ENCODE data around the gene OR10V1.
"Not testable (repeated sequence)": the region's sequence is repeated elsewhere in the genome, so short reads cannot be mapped to it uniquely, and the experiment has no call there.

The OR10V1 gene

GRCh38 chr11:59710136-59710847 is 3.4 kb downstream of the OR10V1 start:
- no peak for DNase-seq (ENCODE audit: low spot score)

GRCh38 chr11:59708537-59708936 is 5.1 kb downstream of the OR10V1 start:
- no peak for DNase-seq (ENCODE audit: low spot score)

- no peak for DNase-seq (ENCODE audit: low spot score)
Observed at GRCh38 chr11:59707371-59707770, 6.3 kb downstream of the OR10V1 start.

GRCh38 chr11:59706518-59707285 is 6.9 kb downstream of the OR10V1 start:
- no peak for DNase-seq (ENCODE audit: low spot score)

- no peak for DNase-seq (ENCODE audit: low spot score)
Observed at GRCh38 chr11:59705294-59705693, 8.4 kb downstream of the OR10V1 start.

- DNase-seq (ENCODE audit: low spot score), result not testable (repeated sequence)
Observed at GRCh38 chr11:59703515-59703914, 10.1 kb downstream of the OR10V1 start.

- not testable (repeated sequence) for DNase-seq (ENCODE audit: low spot score)
Observed at GRCh38 chr11:59700157-59700556, 13.5 kb downstream of the OR10V1 start.

- no peak for DNase-seq (ENCODE audit: low spot score)
Observed at GRCh38 chr11:59698506-59698905, 15.1 kb downstream of the OR10V1 start.

GRCh38 chr11:59692915-59693314 is 20.7 kb downstream of the OR10V1 start:
- no peak for DNase-seq (ENCODE audit: low spot score)

GRCh38 chr11:59691156-59691555 is 22.5 kb downstream of the OR10V1 start:
- no peak for DNase-seq (ENCODE audit: low spot score)

GRCh38 chr11:59689015-59689414 is 24.6 kb downstream of the OR10V1 start:
- DNase-seq (ENCODE audit: low spot score), result no peak

GRCh38 chr11:59681260-59681725 is 32.4 kb downstream of the OR10V1 start:
- DNase-seq (ENCODE audit: low spot score), result not testable (repeated sequence)

- peak; percentile 61 for DNase-seq (ENCODE audit: low spot score)
Observed at GRCh38 chr11:59680287-59681154, 33.1 kb downstream of the OR10V1 start.

- no peak for DNase-seq (ENCODE audit: low spot score)
Observed at GRCh38 chr11:59679347-59679746, 34.3 kb downstream of the OR10V1 start.

- no peak for DNase-seq (ENCODE audit: low spot score)
Observed at GRCh38 chr11:59678813-59679165, 34.9 kb downstream of the OR10V1 start.

GRCh38 chr11:59678118-59678812 is 35.4 kb downstream of the OR10V1 start:
- no peak for DNase-seq (ENCODE audit: low spot score)

GRCh38 chr11:59676205-59676604 is 37.4 kb downstream of the OR10V1 start:
- no peak for DNase-seq (ENCODE audit: low spot score)

GRCh38 chr11:59674291-59674690 is 39.4 kb downstream of the OR10V1 start:
- no peak for DNase-seq (ENCODE audit: low spot score)

- DNase-seq (ENCODE audit: low spot score), result no peak
Observed at GRCh38 chr11:59673291-59673690, 40.4 kb downstream of the OR10V1 start.

GRCh38 chr11:59671471-59671870 is 42.2 kb downstream of the OR10V1 start:
- DNase-seq (ENCODE audit: low spot score), result no peak

GRCh38 chr11:59669611-59670009 is 44.0 kb downstream of the OR10V1 start:
- DNase-seq (ENCODE audit: low spot score), result peak; percentile 57
